IMR-90 (cell line): Measurements from ENCODE around the gene EML6. TPM values are rescaled to one million over a fixed set of nuclear protein-coding genes. Genes with fewer than 3 reads are reported as not detected.

Experiments used
- ATAC-seq: fragments of 200-7000 bp; cut with Tn5 transposase; 2 replicates; pipeline ENCODE4 v1.9.1; 2020; ENCODE audit warnings: low read depth, mild to moderate bottlenecking, moderate library complexity
- BruUV-seq: library from RNA; stranded (reverse); fragments of 400-500 nt; replicated peaks from 2 replicates; lab custom pipeline; 2021; lab: Mats Ljungman, UMichigan
- CTCF ChIA-PET: fragments of 300-600 bp; formaldehyde crosslinking; extraction: SDS; loops from one replicate; lab custom pipeline; 2021; ENCODE audit warnings: antibody characterized with exemption; lab: Yijun Ruan, JAX
- POLR2A ChIA-PET: fragments of 300-600 bp; sonication (Branson Sonifier 250); formaldehyde crosslinking; loops from one replicate; lab custom pipeline; 2022; ENCODE audit warnings: antibody characterized with exemption; ENCODE audit not compliant: unreplicated experiment; lab: Charles Lee
- DNase-seq: peaks from one replicate; pipeline ENCODE4 v3.0.0; 2013
- H2AFZ ChIP-seq: replicated peaks from 2 replicates; pipeline ENCODE3; 2013; ENCODE audit warnings: low read length, mild to moderate bottlenecking; ENCODE audit not compliant: poor library complexity
- H2AK5ac ChIP-seq: 2 replicates; pipeline ENCODE4 v1.6.1; 2013; ENCODE audit warnings: low read depth, low read length, inconsistent platforms
- H2AK9ac ChIP-seq: replicated peaks from 2 replicates; pipeline ENCODE3; 2013; ENCODE audit warnings: mild to moderate bottlenecking, low read depth, low read length, moderate library complexity; ENCODE audit not compliant: poor library complexity
- H2BK120ac ChIP-seq: 2 replicates; pipeline ENCODE4 v1.6.1; 2013; ENCODE audit warnings: low read depth, low read length, inconsistent platforms
- H2BK15ac ChIP-seq: 3 replicates; pipeline ENCODE4 v1.6.1; 2013; ENCODE audit warnings: low read depth, low read length, inconsistent platforms
- H2BK20ac ChIP-seq: 2 replicates; pipeline ENCODE4 v1.6.1; 2013; ENCODE audit warnings: low read depth, mild to moderate bottlenecking, inconsistent platforms, low read length, moderate library complexity
- H2BK5ac ChIP-seq: 2 replicates; pipeline ENCODE4 v1.6.1; 2013; ENCODE audit warnings: mild to moderate bottlenecking, low read depth, low read length, inconsistent platforms; ENCODE audit not compliant: poor library complexity, severe bottlenecking
- H3K14ac ChIP-seq: replicated peaks from 2 replicates; pipeline ENCODE4 v1.6.1; 2013; ENCODE audit warnings: low read depth, low read length, inconsistent platforms
- H3K18ac ChIP-seq: 2 replicates; pipeline ENCODE4 v1.6.1; 2013; ENCODE audit warnings: low read depth, low read length, control low read depth
- H3K23ac ChIP-seq: 2 replicates; pipeline ENCODE4 v1.6.1; 2013; ENCODE audit warnings: low read depth, low read length, inconsistent platforms
- H3K27ac ChIP-seq: 2 replicates; pipeline ENCODE4 v1.5.1; 2013; ENCODE audit warnings: mild to moderate bottlenecking, control low read depth, low read length; ENCODE audit not compliant: insufficient read depth
- H3K27me3 ChIP-seq: 2 replicates; pipeline ENCODE4 v1.6.1; 2013; ENCODE audit warnings: low read length; ENCODE audit not compliant: control insufficient read depth, insufficient read depth
- H3K36me3 ChIP-seq: 2 replicates; pipeline ENCODE4 v1.6.1; 2013; ENCODE audit warnings: low read length, mixed read lengths; ENCODE audit not compliant: control insufficient read depth, insufficient read depth
- H3K4ac ChIP-seq: 2 replicates; pipeline ENCODE4 v1.6.1; 2013; ENCODE audit warnings: low read depth, low read length, inconsistent platforms
- H3K4me1 ChIP-seq: 2 replicates; pipeline ENCODE4 v1.6.1; 2013; ENCODE audit warnings: low read length, mixed read lengths; ENCODE audit not compliant: control insufficient read depth, insufficient read depth
- H3K4me2 ChIP-seq: 2 replicates; pipeline ENCODE4 v1.6.1; 2013; ENCODE audit warnings: low read depth, mild to moderate bottlenecking, control low read depth, low read length, moderate library complexity
- H3K4me3 ChIP-seq: 2 replicates; pipeline ENCODE4 v1.5.1; 2013; ENCODE audit warnings: low read depth, mild to moderate bottlenecking, control low read depth, low read length, moderate library complexity; ENCODE audit not compliant: insufficient read depth
- H3K56ac ChIP-seq: 2 replicates; pipeline ENCODE4 v1.6.1; 2013; ENCODE audit warnings: low read length, inconsistent platforms; ENCODE audit not compliant: insufficient read depth; ENCODE audit errors: extremely low read depth
- H3K79me1 ChIP-seq, 2 experiments: 2 replicates each; pipeline ENCODE4 v1.6.1; 2013; ENCODE audit warnings: low read length in 2 of 2, inconsistent platforms in 1 of 2, low read depth in 1 of 2
- H3K9ac ChIP-seq: 2 replicates; pipeline ENCODE4 v1.6.1; 2013; ENCODE audit warnings: low read depth, low read length, control low read depth
- H3K9me1 ChIP-seq: 2 replicates; pipeline ENCODE4 v1.6.1; 2013; ENCODE audit warnings: low read length, inconsistent platforms; ENCODE audit not compliant: insufficient read depth
- H3K9me3 ChIP-seq: 2 replicates; pipeline ENCODE4 v1.6.1; 2013; ENCODE audit warnings: low read length; ENCODE audit not compliant: control insufficient read depth, insufficient read depth
- H4K20me1 ChIP-seq: 2 replicates; pipeline ENCODE4 v1.6.1; 2013; ENCODE audit warnings: low read length, inconsistent platforms; ENCODE audit not compliant: insufficient read depth
- H4K5ac ChIP-seq: 2 replicates; pipeline ENCODE4 v1.6.1; 2013; ENCODE audit warnings: mild to moderate bottlenecking, low read depth, low read length, control low read depth
- H4K8ac ChIP-seq, 2 experiments: 2 replicates each; pipeline ENCODE4 v1.6.1; 2013; ENCODE audit warnings: low read depth in 2 of 2, low read length in 2 of 2, control low read depth in 1 of 2, inconsistent platforms in 1 of 2
- H4K91ac ChIP-seq: 2 replicates; pipeline ENCODE4 v1.6.1; 2013; ENCODE audit warnings: low read depth, low read length, inconsistent platforms; ENCODE audit not compliant: insufficient read depth
- BHLHE40 ChIP-seq: fragments of 150-350 bp; IDR thresholded peaks from 2 replicates; pipeline ENCODE4 v1.6.1; 2016; ENCODE audit warnings: mild to moderate bottlenecking, low read depth, low read length
- CHD1 ChIP-seq: IDR thresholded peaks from 2 replicates; pipeline ENCODE4 v1.6.1; 2012; ENCODE audit warnings: low read depth, low read length, improper control_type of control experiment
- CTCF ChIP-seq: conservative IDR thresholded peaks from 2 replicates; pipeline ENCODE4 v1.5.1; 2012; ENCODE audit warnings: mild to moderate bottlenecking, low read depth, low read length, improper control_type of control experiment
- FOS ChIP-seq: fragments of 150-350 bp; IDR thresholded peaks from 2 replicates; pipeline ENCODE4 v1.6.1; 2016; ENCODE audit warnings: low read depth, low read length
- MAFK ChIP-seq: IDR thresholded peaks from 2 replicates; pipeline ENCODE4 v1.6.1; 2012; ENCODE audit warnings: low read depth, low read length, improper control_type of control experiment
- MAZ ChIP-seq: IDR thresholded peaks from 2 replicates; pipeline ENCODE4 v1.6.1; 2012; ENCODE audit warnings: low read depth, mild to moderate bottlenecking, low read length, improper control_type of control experiment, moderate library complexity, borderline replicate concordance
- RAD21 ChIP-seq: IDR thresholded peaks from 2 replicates; pipeline ENCODE4 v1.6.1; 2012; ENCODE audit warnings: low read length, improper control_type of control experiment
- RCOR1 ChIP-seq: IDR thresholded peaks from 2 replicates; pipeline ENCODE4 v1.6.1; 2012; ENCODE audit warnings: mild to moderate bottlenecking, low read length, improper control_type of control experiment; ENCODE audit not compliant: insufficient replicate concordance
- RFX5 ChIP-seq: IDR thresholded peaks from 2 replicates; pipeline ENCODE4 v1.8.0; 2012; ENCODE audit warnings: low read depth, mild to moderate bottlenecking, low read length, moderate library complexity
- dilution Hi-C: fragments of 300-500 bp; cut with HindIII; formaldehyde crosslinking; loops from one replicate; pipeline ENCODE4 v1.14.3; 2018; ENCODE audit warnings: low sequenced_read_pairs; ENCODE audit not compliant: unreplicated experiment
- in situ Hi-C: fragments of 300-500 bp; cut with MboI; formaldehyde crosslinking; loops from 3 replicates; pipeline ENCODE4 v1.14.3; 2019; ENCODE audit warnings: low sequenced_read_pairs, inconsistent platforms, mixed read lengths
- intact Hi-C: fragments of 100-400 bp; cut with micrococcal nuclease; formaldehyde crosslinking; loops from 2 replicates; pipeline ENCODE4 v1.10.0; 2022
- polyA plus RNA-seq, 3 experiments: library from polyadenylated mRNA; depleted of rRNA; stranded (reverse); fragments of >200 nt; gene quantifications; 2 replicates each; pipeline ENCODE4 v1.2.3, GENCODE V29; 2012; ENCODE audit warnings: low replicate concordance in 1 of 3
- total RNA-seq: library from RNA; depleted of rRNA; stranded (reverse); fragments of >200 nt; gene quantifications from 2 replicates; pipeline ENCODE4 v1.2.3, GENCODE V29; 2012
- TF ChIP-seq, protein P1 (sequence below): fragments of 150-350 bp; IDR thresholded peaks from 2 replicates; pipeline ENCODE4 v1.6.1; 2016; ENCODE audit warnings: low read depth, mild to moderate bottlenecking, low read length, moderate library complexity, borderline replicate concordance
- TF ChIP-seq, protein P2 (sequence below): fragments of 150-350 bp; IDR thresholded peaks from 2 replicates; pipeline ENCODE4 v1.6.1; 2017; ENCODE audit warnings: mild to moderate bottlenecking, antibody characterized with exemption, low read length, low read depth

Gene EML6
- total and polyA plus RNA-seq, 2 of the 4 experiments (the other 2 are of a cell fraction), result 0.18 to 0.19 TPM

DNA sequence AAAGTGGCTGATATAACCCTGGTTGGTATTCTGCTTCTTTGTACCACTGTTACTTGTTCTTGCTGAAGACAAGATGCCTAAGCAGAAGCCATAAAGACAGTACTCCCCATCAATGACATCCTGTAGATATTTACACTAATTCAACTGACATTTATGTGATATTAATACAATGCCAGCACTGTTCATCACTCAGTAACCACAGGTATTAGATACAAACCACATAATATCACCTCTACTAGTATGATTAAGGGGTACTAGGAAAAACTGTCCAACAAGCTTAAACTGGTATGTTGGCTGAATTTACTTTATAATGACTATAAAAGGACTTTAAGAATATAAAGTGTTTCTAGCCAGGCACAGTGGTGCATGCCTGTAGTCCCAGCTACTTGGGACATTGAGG, 261.0 kb downstream of the EML6 start:
- no peak overlapping the region for H2AK9ac ChIP-seq
- intact Hi-C loops (loop anchor here (5.0 to 10.0 kb wide), 2 partner anchors 193 to 260 kb away; partner anchors contain the start of gene EML6), dilution Hi-C loops (no loop called here), in situ Hi-C loops (no loop called here)
- no peak overlapping the region for H3K4ac ChIP-seq
- H2BK20ac ChIP-seq, result no peak overlapping the region
- peaks cover 99% of the 10 kb centered on the region for H4K20me1 ChIP-seq
- no TSS peak for BruUV-seq
- peaks cover 8% of the 10 kb centered on the region for H3K9me1 ChIP-seq
- H3K27ac ChIP-seq, result no peak overlapping the region
- TF ChIP-seq RCOR1 (no peak), CTCF (no peak), CHD1 (no peak), BHLHE40 (no peak), RFX5 (no peak), MAFK (no peak), RAD21 (no peak), FOS (no peak), MAZ (no peak)
- TF ChIP-seq, protein P1, sequence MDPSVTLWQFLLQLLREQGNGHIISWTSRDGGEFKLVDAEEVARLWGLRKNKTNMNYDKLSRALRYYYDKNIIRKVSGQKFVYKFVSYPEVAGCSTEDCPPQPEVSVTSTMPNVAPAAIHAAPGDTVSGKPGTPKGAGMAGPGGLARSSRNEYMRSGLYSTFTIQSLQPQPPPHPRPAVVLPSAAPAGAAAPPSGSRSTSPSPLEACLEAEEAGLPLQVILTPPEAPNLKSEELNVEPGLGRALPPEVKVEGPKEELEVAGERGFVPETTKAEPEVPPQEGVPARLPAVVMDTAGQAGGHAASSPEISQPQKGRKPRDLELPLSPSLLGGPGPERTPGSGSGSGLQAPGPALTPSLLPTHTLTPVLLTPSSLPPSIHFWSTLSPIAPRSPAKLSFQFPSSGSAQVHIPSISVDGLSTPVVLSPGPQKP, result no peak
- TF ChIP-seq, protein P2, sequence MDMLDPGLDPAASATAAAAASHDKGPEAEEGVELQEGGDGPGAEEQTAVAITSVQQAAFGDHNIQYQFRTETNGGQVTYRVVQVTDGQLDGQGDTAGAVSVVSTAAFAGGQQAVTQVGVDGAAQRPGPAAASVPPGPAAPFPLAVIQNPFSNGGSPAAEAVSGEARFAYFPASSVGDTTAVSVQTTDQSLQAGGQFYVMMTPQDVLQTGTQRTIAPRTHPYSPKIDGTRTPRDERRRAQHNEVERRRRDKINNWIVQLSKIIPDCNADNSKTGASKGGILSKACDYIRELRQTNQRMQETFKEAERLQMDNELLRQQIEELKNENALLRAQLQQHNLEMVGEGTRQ, result no peak
- peak overlapping the region; percentile 44 for H2BK5ac ChIP-seq
- no peak overlapping the region for H3K9ac ChIP-seq
- H3K4me3 ChIP-seq, result no peak overlapping the region
- ChIA-PET POLR2A (no interaction called here), CTCF (no interaction called here)
- H3K4me1 ChIP-seq, result peaks cover 12% of the 10 kb centered on the region
- no peak overlapping the region for H4K5ac ChIP-seq
- H3K14ac ChIP-seq, result 0 out of 2 replicates have a peak overlapping the region, but pooled peaks have one; percentile 48
- no peak overlapping the region for H3K56ac ChIP-seq
- H4K91ac ChIP-seq, result no peak overlapping the region
- no peak overlapping the region for H2BK120ac ChIP-seq
- peaks cover 3 to 59% of the 10 kb centered on the region in 2 experiments; a peak in 2 of 4 replicates for H3K79me1 ChIP-seq
- H3K36me3 ChIP-seq, result peaks cover 21% of the 10 kb centered on the region
- H3K4me2 ChIP-seq, result no peak overlapping the region
- H2AFZ ChIP-seq, result no peak overlapping the region
- no peak for DNase-seq
- no peak for ATAC-seq
- H3K9me3 ChIP-seq, result no peaks in the 10 kb centered on the region
- no peak overlapping the region for H4K8ac ChIP-seq
- H2BK15ac ChIP-seq, result no peak overlapping the region
- H3K18ac ChIP-seq, result no peak overlapping the region
- no peaks in the 10 kb centered on the region for H3K27me3 ChIP-seq
- no peak overlapping the region for H2AK5ac ChIP-seq
- no peak overlapping the region for H3K23ac ChIP-seq
